Nephron (organoid): ENCODE results near the gene OAS1.

Source experiments
- H3K27ac Mint-ChIP-seq, 3 experiments: 2 replicates each; pipeline ENCODE4 v1.8.0; 2020; ENCODE audit warnings: mixed read lengths in 3 of 3, mild to moderate bottlenecking in 2 of 3, moderate library complexity in 1 of 3
- H3K27me3 Mint-ChIP-seq: 2 replicates; pipeline ENCODE4 v1.8.0; 2021; ENCODE audit warnings: low read depth, mild to moderate bottlenecking, moderate library complexity, mixed read lengths
- H3K36me3 Mint-ChIP-seq: 2 replicates; pipeline ENCODE4 v1.8.0; 2020; ENCODE audit warnings: low read depth, mixed read lengths
- H3K4me1 Mint-ChIP-seq: 2 replicates; pipeline ENCODE4 v1.8.0; 2020; ENCODE audit warnings: mixed read lengths
- H3K4me3 Mint-ChIP-seq, 3 experiments: 2 replicates each; pipeline ENCODE4 v1.8.0; 2020; ENCODE audit warnings: mild to moderate bottlenecking in 3 of 3, mixed read lengths in 3 of 3, moderate library complexity in 2 of 3
- H3K9me3 Mint-ChIP-seq: 2 replicates; pipeline ENCODE4 v1.8.0; 2020; ENCODE audit warnings: mixed read lengths
- TF ChIP-seq, protein P1 (sequence below), 3 experiments: fragments of 200-600 bp; sonication (generic); IDR thresholded peaks; one replicate each; pipeline ENCODE4 v1.5.0; 2021; ENCODE audit warnings: antibody characterized with exemption in 3 of 3; ENCODE audit not compliant: unreplicated experiment in 3 of 3

The OAS1 gene

GRCh38 chr12:112877006-112877405 is 29.8 kb upstream of the OAS1 start:
- H3K36me3 Mint-ChIP-seq, result no peaks in the 10 kb centered on the region
- no peaks in the 10 kb centered on the region for H3K9me3 Mint-ChIP-seq
- peaks cover 73% of the 10 kb centered on the region for H3K27me3 Mint-ChIP-seq
- TF ChIP-seq, protein P1, sequence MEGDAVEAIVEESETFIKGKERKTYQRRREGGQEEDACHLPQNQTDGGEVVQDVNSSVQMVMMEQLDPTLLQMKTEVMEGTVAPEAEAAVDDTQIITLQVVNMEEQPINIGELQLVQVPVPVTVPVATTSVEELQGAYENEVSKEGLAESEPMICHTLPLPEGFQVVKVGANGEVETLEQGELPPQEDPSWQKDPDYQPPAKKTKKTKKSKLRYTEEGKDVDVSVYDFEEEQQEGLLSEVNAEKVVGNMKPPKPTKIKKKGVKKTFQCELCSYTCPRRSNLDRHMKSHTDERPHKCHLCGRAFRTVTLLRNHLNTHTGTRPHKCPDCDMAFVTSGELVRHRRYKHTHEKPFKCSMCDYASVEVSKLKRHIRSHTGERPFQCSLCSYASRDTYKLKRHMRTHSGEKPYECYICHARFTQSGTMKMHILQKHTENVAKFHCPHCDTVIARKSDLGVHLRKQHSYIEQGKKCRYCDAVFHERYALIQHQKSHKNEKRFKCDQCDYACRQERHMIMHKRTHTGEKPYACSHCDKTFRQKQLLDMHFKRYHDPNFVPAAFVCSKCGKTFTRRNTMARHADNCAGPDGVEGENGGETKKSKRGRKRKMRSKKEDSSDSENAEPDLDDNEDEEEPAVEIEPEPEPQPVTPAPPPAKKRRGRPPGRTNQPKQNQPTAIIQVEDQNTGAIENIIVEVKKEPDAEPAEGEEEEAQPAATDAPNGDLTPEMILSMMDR (IDR thresholded peaks at IDR 0.05; ENCODE audit: unreplicated experiment in 3 of 3), result no peak
- H3K4me3 Mint-ChIP-seq, result no peak overlapping the region
- H3K27ac Mint-ChIP-seq, result no peak overlapping the region
- H3K4me1 Mint-ChIP-seq, result no peaks in the 10 kb centered on the region

- Mint-ChIP-seq H3K27ac (no peak overlapping the region), H3K27me3 (peaks cover 70% of the 10 kb centered on the region), H3K36me3 (no peaks in the 10 kb centered on the region), H3K4me1 (no peaks in the 10 kb centered on the region), H3K4me3 (no peak overlapping the region), H3K9me3 (no peaks in the 10 kb centered on the region)
- TF ChIP-seq, protein P1 (IDR thresholded peaks at IDR 0.05; ENCODE audit: unreplicated experiment in 3 of 3), result no peak
Observed at GRCh38 chr12:112878488-112878887, 28.3 kb upstream of the OAS1 start.

DNA sequence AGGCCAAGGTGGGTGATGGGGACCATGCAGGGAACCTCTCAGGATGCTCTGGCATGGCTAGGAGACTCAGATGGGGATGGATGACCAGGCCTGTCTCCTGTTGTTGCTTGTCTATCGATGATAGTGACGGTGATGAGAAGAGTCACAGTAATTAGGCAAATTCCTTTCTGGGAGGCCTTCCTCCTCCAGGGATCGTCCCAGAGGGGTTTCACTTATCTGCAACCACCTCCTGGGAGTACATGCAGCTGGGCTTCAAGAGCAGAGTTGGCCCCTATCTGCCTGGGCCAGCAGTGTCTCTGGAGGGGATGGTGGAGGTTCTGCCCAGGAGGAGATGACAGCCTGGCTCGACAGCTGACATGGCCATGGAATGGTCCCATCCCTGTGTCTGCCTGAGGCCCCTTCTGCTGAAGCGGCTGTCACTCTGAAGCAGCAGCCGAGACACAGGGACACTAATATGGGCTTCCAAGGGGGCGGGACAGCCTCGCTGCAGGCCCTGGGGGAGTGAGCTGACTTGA is 27.5 kb upstream of the OAS1 start:
- Mint-ChIP-seq H3K27me3 (peaks cover 63% of the 10 kb centered on the region), H3K36me3 (no peaks in the 10 kb centered on the region), H3K9me3 (no peaks in the 10 kb centered on the region), H3K27ac (no peak overlapping the region), H3K4me3 (no peak overlapping the region), H3K4me1 (no peaks in the 10 kb centered on the region)
- TF ChIP-seq, protein P1 (IDR thresholded peaks at IDR 0.05; ENCODE audit: unreplicated experiment in 3 of 3), result no peak

DNA sequence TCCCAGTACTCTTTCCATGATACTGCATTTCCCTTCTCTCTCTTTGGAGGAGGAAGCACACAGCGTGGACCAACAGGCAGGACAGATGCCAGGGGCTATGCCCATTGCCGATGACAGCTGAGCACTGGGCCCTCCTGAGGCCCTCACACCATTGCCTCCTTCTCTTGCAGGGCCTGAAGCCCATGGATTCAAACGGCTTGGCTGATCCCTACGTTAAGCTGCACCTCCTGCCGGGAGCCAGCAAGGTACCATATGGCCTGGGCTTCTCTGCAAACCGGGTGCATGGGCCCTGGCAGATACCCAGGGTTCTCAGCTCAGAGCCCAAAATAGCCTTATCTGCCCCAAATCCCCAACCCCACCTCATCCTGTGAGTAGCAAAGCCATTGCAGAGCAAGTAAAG is 25.2 kb upstream of the OAS1 start:
- H3K27me3 Mint-ChIP-seq, result peaks cover 50% of the 10 kb centered on the region
- H3K4me3 Mint-ChIP-seq, result no peak overlapping the region
- H3K9me3 Mint-ChIP-seq, result peaks cover 6% of the 10 kb centered on the region
- no peaks in the 10 kb centered on the region for H3K4me1 Mint-ChIP-seq
- H3K27ac Mint-ChIP-seq, result no peak overlapping the region
- TF ChIP-seq, protein P1 (IDR thresholded peaks at IDR 0.05; ENCODE audit: unreplicated experiment in 3 of 3), result no peak
- no peaks in the 10 kb centered on the region for H3K36me3 Mint-ChIP-seq

DNA sequence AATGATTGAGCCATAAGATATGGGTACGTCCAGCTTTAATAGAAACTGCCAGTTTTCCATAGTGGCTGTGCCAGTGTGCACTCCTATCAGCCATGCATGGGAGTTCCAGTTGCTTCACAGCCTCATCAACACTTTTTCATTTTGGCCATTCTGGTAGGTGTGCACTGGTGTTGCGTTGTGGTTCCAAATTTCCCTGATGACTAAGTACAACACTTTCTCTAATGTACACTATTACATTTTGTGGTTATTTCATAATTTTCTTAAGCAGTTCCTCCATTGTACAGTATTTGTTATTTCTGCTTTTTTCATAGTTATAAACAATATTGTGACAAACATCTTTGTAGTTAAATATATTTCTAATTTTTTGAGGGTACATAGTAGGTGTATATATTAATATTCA is 21.5 kb upstream of the OAS1 start:
- Mint-ChIP-seq H3K36me3 (no peaks in the 10 kb centered on the region), H3K27me3 (peaks cover 29% of the 10 kb centered on the region), H3K4me3 (no peak overlapping the region), H3K27ac (no peak overlapping the region), H3K9me3 (peaks cover 6% of the 10 kb centered on the region), H3K4me1 (no peaks in the 10 kb centered on the region)
- TF ChIP-seq, protein P1 (IDR thresholded peaks at IDR 0.05; ENCODE audit: unreplicated experiment in 3 of 3), result no peak

GRCh38 chr12:112887550-112887949 is 19.2 kb upstream of the OAS1 start:
- H3K4me3 Mint-ChIP-seq, result no peak overlapping the region
- H3K9me3 Mint-ChIP-seq, result peaks cover 6% of the 10 kb centered on the region
- no peaks in the 10 kb centered on the region for H3K4me1 Mint-ChIP-seq
- H3K27ac Mint-ChIP-seq, result no peak overlapping the region
- no peaks in the 10 kb centered on the region for H3K36me3 Mint-ChIP-seq
- TF ChIP-seq, protein P1 (IDR thresholded peaks at IDR 0.05; ENCODE audit: unreplicated experiment in 3 of 3), result no peak
- H3K27me3 Mint-ChIP-seq, result peaks cover 16% of the 10 kb centered on the region
